HEK293 (cell line): ENCODE results near the gene ARPP19.

ENCODE experiments used
- CTCF ChIA-PET: fragments of 350-600 bp; formaldehyde crosslinking; extraction: SDS; loops from one replicate; lab custom pipeline; 2021; ENCODE audit warnings: antibody characterized with exemption; lab: Yijun Ruan, JAX
- POLR2A ChIA-PET: fragments of 300-600 bp; formaldehyde crosslinking; extraction: SDS; loops from one replicate; lab custom pipeline; 2020; ENCODE audit warnings: antibody characterized with exemption, inconsistent platforms; lab: Yijun Ruan, JAX
- H3K27ac ChIP-seq: fragments of 200-500 bp; sonication (Bioruptor generic); 2 replicates; pipeline ENCODE4 v1.5.1; 2014; ENCODE audit warnings: low read depth, low read length, control low read depth, inconsistent platforms; ENCODE audit errors: extremely low read depth
- H3K36me3 ChIP-seq, 2 experiments: fragments of 200-500 bp in 1 of 2; sonication (Bioruptor generic) in 1 of 2; 1 replicate in 1 of 2; 2 replicates in 1 of 2; pipeline ENCODE4 v1.5.1; 2014 to 2017; ENCODE audit warnings: inconsistent platforms in 2 of 2, low read length in 2 of 2; ENCODE audit not compliant: control insufficient read depth in 2 of 2, insufficient read depth in 1 of 2
- H3K4me1 ChIP-seq: fragments of 200-500 bp; sonication (Bioruptor generic); 2 replicates; pipeline ENCODE4 v1.5.1; 2014; ENCODE audit warnings: mild to moderate bottlenecking, low read length, inconsistent platforms; ENCODE audit not compliant: control insufficient read depth, insufficient read depth
- H3K4me3 ChIP-seq: 2 replicates; pipeline ENCODE4 v1.5.1; 2011; ENCODE audit warnings: low read depth, mild to moderate bottlenecking, control low read depth, low read length, moderate library complexity
- H3K9me3 ChIP-seq: fragments of 200-500 bp; sonication (Bioruptor generic); 2 replicates; pipeline ENCODE4 v1.5.1; 2014; ENCODE audit warnings: low read depth, low read length, inconsistent platforms; ENCODE audit not compliant: control insufficient read depth, insufficient read depth
- ATF2 ChIP-seq: fragments of 450-650 bp; formaldehyde crosslinking; IDR thresholded peaks from 2 replicates; pipeline ENCODE4 v1.5.1; 2016; ENCODE audit warnings: missing biosample characterization, missing genetic modification characterization, low read depth
- EGR2 ChIP-seq: fragments of 450-650 bp; formaldehyde crosslinking; IDR thresholded peaks from 2 replicates; pipeline ENCODE4 v1.5.1; 2016; ENCODE audit warnings: low read depth, missing biosample characterization, missing genetic modification characterization
- KLF1 ChIP-seq: fragments of 450-650 bp; formaldehyde crosslinking; IDR thresholded peaks from 2 replicates; pipeline ENCODE4 v1.5.1; 2016; ENCODE audit warnings: missing biosample characterization, missing genetic modification characterization
- KLF10 ChIP-seq: fragments of 450-650 bp; IDR thresholded peaks from 2 replicates; pipeline ENCODE4 v1.5.1; 2018; ENCODE audit warnings: missing biosample characterization, mild to moderate bottlenecking, missing genetic modification characterization
- MEIS1 ChIP-seq: sonication (generic); formaldehyde crosslinking; IDR thresholded peaks from 2 replicates; pipeline ENCODE4 v1.8.1; 2022; ENCODE audit warnings: missing genetic modification reagents, mild to moderate bottlenecking, borderline replicate concordance
- SCRT2 ChIP-seq: fragments of 450-650 bp; formaldehyde crosslinking; IDR thresholded peaks from 2 replicates; pipeline ENCODE4 v1.5.1; 2016; ENCODE audit warnings: missing biosample characterization, missing genetic modification characterization
- SP2 ChIP-seq: fragments of 450-650 bp; formaldehyde crosslinking; IDR thresholded peaks from 2 replicates; pipeline ENCODE4 v1.5.1; 2016; ENCODE audit warnings: missing biosample characterization, missing genetic modification characterization
- SP3 ChIP-seq: fragments of 450-650 bp; formaldehyde crosslinking; IDR thresholded peaks from 2 replicates; pipeline ENCODE4 v1.5.1; 2016; ENCODE audit warnings: missing biosample characterization, missing genetic modification characterization
- SP7 ChIP-seq: fragments of 450-650 bp; formaldehyde crosslinking; IDR thresholded peaks from 2 replicates; pipeline ENCODE4 v1.5.1; 2016; ENCODE audit warnings: missing biosample characterization, missing genetic modification characterization
- TCF7L2 ChIP-seq: IDR thresholded peaks from 2 replicates; pipeline ENCODE4 v1.6.1; 2011; ENCODE audit warnings: low read depth, mild to moderate bottlenecking, inconsistent platforms, low read length, moderate library complexity, borderline replicate concordance
- YY2 ChIP-seq: fragments of 450-650 bp; formaldehyde crosslinking; IDR thresholded peaks from 2 replicates; pipeline ENCODE4 v1.5.1; 2016; ENCODE audit warnings: missing biosample characterization, missing genetic modification characterization
- ZBTB20 ChIP-seq: fragments of 450-650 bp; formaldehyde crosslinking; IDR thresholded peaks from 2 replicates; pipeline ENCODE4 v1.5.1; 2016; ENCODE audit warnings: missing biosample characterization, missing genetic modification characterization
- ZFP3 ChIP-seq: fragments of 450-650 bp; formaldehyde crosslinking; IDR thresholded peaks from 2 replicates; pipeline ENCODE4 v1.5.1; 2016; ENCODE audit warnings: low read depth, missing biosample characterization, missing genetic modification characterization
- ZNF133 ChIP-seq: fragments of 450-650 bp; formaldehyde crosslinking; IDR thresholded peaks from 2 replicates; pipeline ENCODE4 v1.5.1; 2016; ENCODE audit warnings: missing biosample characterization, missing genetic modification characterization
- ZNF157 ChIP-seq: fragments of 450-650 bp; formaldehyde crosslinking; IDR thresholded peaks from 2 replicates; pipeline ENCODE4 v1.5.1; 2016; ENCODE audit warnings: missing biosample characterization, missing genetic modification characterization
- ZNF169 ChIP-seq: fragments of 450-650 bp; formaldehyde crosslinking; IDR thresholded peaks from 2 replicates; pipeline ENCODE4 v1.5.1; 2016; ENCODE audit warnings: missing biosample characterization, missing genetic modification characterization
- ZNF2 ChIP-seq: fragments of 450-650 bp; formaldehyde crosslinking; IDR thresholded peaks from 2 replicates; pipeline ENCODE4 v1.5.1; 2016; ENCODE audit warnings: missing biosample characterization, missing genetic modification characterization
- ZNF202 ChIP-seq: fragments of 450-650 bp; formaldehyde crosslinking; IDR thresholded peaks from 2 replicates; pipeline ENCODE4 v1.5.1; 2016; ENCODE audit warnings: missing biosample characterization, missing genetic modification characterization, borderline replicate concordance
- ZNF223 ChIP-seq: fragments of 450-650 bp; formaldehyde crosslinking; IDR thresholded peaks from 2 replicates; pipeline ENCODE4 v1.5.1; 2016; ENCODE audit warnings: missing biosample characterization, missing genetic modification characterization
- ZNF24 ChIP-seq: fragments of 450-650 bp; formaldehyde crosslinking; IDR thresholded peaks from 2 replicates; pipeline ENCODE4 v1.5.1; 2016; ENCODE audit warnings: missing biosample characterization, missing genetic modification characterization
- ZNF354C ChIP-seq: fragments of 450-650 bp; formaldehyde crosslinking; IDR thresholded peaks from 2 replicates; pipeline ENCODE4 v1.5.1; 2016; ENCODE audit warnings: missing biosample characterization, missing genetic modification characterization, low read depth, borderline replicate concordance
- ZNF433 ChIP-seq: fragments of 450-650 bp; formaldehyde crosslinking; IDR thresholded peaks from 2 replicates; pipeline ENCODE4 v1.5.1; 2016; ENCODE audit warnings: missing biosample characterization, missing genetic modification characterization, low read depth
- ZNF501 ChIP-seq: fragments of 450-650 bp; formaldehyde crosslinking; IDR thresholded peaks from 2 replicates; pipeline ENCODE4 v1.5.1; 2016; ENCODE audit warnings: missing biosample characterization, missing genetic modification characterization
- ZNF521 ChIP-seq: fragments of 450-650 bp; formaldehyde crosslinking; IDR thresholded peaks from 2 replicates; pipeline ENCODE4 v1.5.1; 2017; ENCODE audit warnings: missing biosample characterization, mild to moderate bottlenecking, missing genetic modification characterization
- ZNF529 ChIP-seq: fragments of 450-650 bp; formaldehyde crosslinking; IDR thresholded peaks from 2 replicates; pipeline ENCODE4 v1.5.1; 2017; ENCODE audit warnings: missing genetic modification characterization, missing biosample characterization; ENCODE audit not compliant: insufficient replicate concordance
- ZNF555 ChIP-seq: fragments of 450-650 bp; formaldehyde crosslinking; conservative IDR thresholded peaks from 2 replicates; pipeline ENCODE4 v1.5.1; 2017; ENCODE audit warnings: missing biosample characterization, mild to moderate bottlenecking, missing genetic modification characterization, inconsistent platforms
- ZNF585B ChIP-seq: fragments of 450-650 bp; formaldehyde crosslinking; IDR thresholded peaks from 2 replicates; pipeline ENCODE4 v1.5.1; 2016; ENCODE audit warnings: missing biosample characterization, missing genetic modification characterization
- ZNF629 ChIP-seq: fragments of 450-650 bp; formaldehyde crosslinking; IDR thresholded peaks from 2 replicates; pipeline ENCODE4 v1.5.1; 2017; ENCODE audit warnings: missing biosample characterization, missing genetic modification characterization
- ZNF76 ChIP-seq: fragments of 450-650 bp; formaldehyde crosslinking; IDR thresholded peaks from 2 replicates; pipeline ENCODE4; 2016; ENCODE audit warnings: low read depth, missing biosample characterization, missing genetic modification characterization, borderline replicate concordance
- ZNF785 ChIP-seq: fragments of 450-650 bp; formaldehyde crosslinking; IDR thresholded peaks from 2 replicates; pipeline ENCODE4 v1.5.1; 2016; ENCODE audit warnings: missing biosample characterization, missing genetic modification characterization
- ZNF843 ChIP-seq: fragments of 450-650 bp; formaldehyde crosslinking; IDR thresholded peaks from 2 replicates; pipeline ENCODE4 v1.5.1; 2016; ENCODE audit warnings: missing biosample characterization, missing genetic modification characterization
- ZXDB ChIP-seq: fragments of 450-650 bp; formaldehyde crosslinking; IDR thresholded peaks from 2 replicates; pipeline ENCODE4 v1.5.1; 2016; ENCODE audit warnings: missing biosample characterization, missing genetic modification characterization

Gene ARPP19

GRCh38 chr15:52556524-52557273 is 12.1 kb downstream of the ARPP19 start:
- Histone ChIP-seq H3K4me3 (no peak overlapping the region), H3K4me1 (peaks cover 8% of the 10 kb centered on the region), H3K9me3 (no peaks in the 10 kb centered on the region), H3K27ac (no peak overlapping the region), H3K36me3 (peaks cover 15 to 39% of the 10 kb centered on the region in 2 experiments; a peak in 2 of 3 replicates)
- TF ChIP-seq ZNF2 (tag by site-specific recombination) (no peak), ZNF585B (tag by site-specific recombination) (no peak), TCF7L2 (no peak), ATF2 (tag by site-specific recombination) (no peak), ZFP3 (no peak), ZNF629 (tag by site-specific recombination) (no peak), ZNF202 (no peak), ZNF785 (no peak), MEIS1 (CRISPR knock-in tag) (no peak), SP7 (no peak), SP2 (tag by site-specific recombination) (no peak), ZNF501 (tag by site-specific recombination) (no peak), ZNF169 (no peak)
- ChIA-PET CTCF (interaction anchor here (0.5 kb wide), 1 partner anchor 1285 kb away, joined by 3 read pairs; no protein-coding TSS in a partner anchor), POLR2A (no interaction called here)

GRCh38 chr15:52552303-52552702 is 16.5 kb downstream of the ARPP19 start:
- Histone ChIP-seq H3K4me1 (peaks cover 4% of the 10 kb centered on the region; the same call in 1 of the 2 replicates), H3K27ac (no peak overlapping the region), H3K9me3 (no peaks in the 10 kb centered on the region)
- POLR2A ChIA-PET, result no interaction called here
- TF ChIP-seq SP3 (tag by site-specific recombination), result no peak
- TF ChIP-seq ZNF223 (tag by site-specific recombination), result no peak
- no peak for TF ChIP-seq SCRT2 (tag by site-specific recombination)
- TF ChIP-seq ZNF529 (tag by site-specific recombination), result no peak
- TF ChIP-seq YY2 (tag by site-specific recombination), result no peak
- no peak for TF ChIP-seq ZNF843 (tag by site-specific recombination)
- TF ChIP-seq ZNF133 (tag by site-specific recombination), result no peak
- no peak for TF ChIP-seq KLF10 (tag by site-specific recombination)
- no peak for TF ChIP-seq KLF1 (tag by site-specific recombination)
- TF ChIP-seq ZNF76 (tag by site-specific recombination), result no peak
- TF ChIP-seq ZBTB20, result no peak
- TF ChIP-seq ZNF555 (tag by site-specific recombination), result no peak
- no peak for TF ChIP-seq ZNF433 (tag by site-specific recombination)
- no peak for TF ChIP-seq ZXDB
- TF ChIP-seq ZNF24 (tag by site-specific recombination), result no peak
- TF ChIP-seq ZNF521 (tag by site-specific recombination), result no peak
- no peak for TF ChIP-seq EGR2 (tag by site-specific recombination)
- no peak for TF ChIP-seq ZNF157 (tag by site-specific recombination)
- TF ChIP-seq ZNF354C, result no peak
- TF ChIP-seq, all 188 proteins: peak for 0
- CTCF ChIA-PET, result interaction anchor here (0.6 to 0.8 kb wide), 2 partner anchors 19 to 178 kb away, joined by 3 to 4 read pairs; no protein-coding TSS in a partner anchor
- H3K4me3 ChIP-seq, result no peak overlapping the region
- peaks cover 16 to 68% of the 10 kb centered on the region in 2 experiments; a peak in 2 of 3 replicates for H3K36me3 ChIP-seq
